ENCODE results near the gene PSME2.

The PSME2 gene

DNA sequence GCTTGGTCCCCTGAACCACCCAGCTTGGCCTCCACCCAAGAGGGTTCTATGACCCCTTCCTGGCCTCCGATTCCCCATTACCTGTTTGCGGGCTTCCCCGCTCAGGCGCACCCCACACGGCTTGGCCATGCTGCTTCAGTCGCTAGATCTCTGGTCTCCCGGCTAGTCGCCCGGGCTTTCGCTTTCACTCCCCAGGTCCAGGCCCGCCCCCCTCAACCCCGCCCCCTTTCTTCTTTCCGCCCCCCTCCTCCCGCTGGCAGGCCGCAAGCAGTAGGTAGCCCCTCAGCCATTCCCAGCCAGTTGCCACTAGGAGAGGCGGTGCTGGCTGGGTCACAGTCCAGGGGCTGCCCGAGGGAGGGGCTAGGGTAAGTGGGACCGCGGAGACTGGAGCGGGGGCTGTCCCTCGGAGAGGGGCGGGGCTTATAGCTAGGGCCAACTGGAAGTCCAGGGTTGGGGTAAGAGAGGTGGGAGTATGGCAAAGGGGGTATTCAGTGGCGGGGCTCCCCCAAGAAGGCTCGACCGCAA, at the start of gene PSME2:
Gene PSME2 (minus strand): TSS at position 158 of the 525 bp plus-strand sequence. CDS start 29 bp downstream, at position 129.
- no peak for FAIRE-seq

- FAIRE-seq: no peak
Observed at GRCh38 chr14:24195186-24196070, 49.0 kb upstream of the PSME2 start, which contains the start of gene TM9SF1. Gene TM9SF1 (minus strand): TSS chr14:24195441. CDS start chr14:24195019, 422 bp downstream.

DNA sequence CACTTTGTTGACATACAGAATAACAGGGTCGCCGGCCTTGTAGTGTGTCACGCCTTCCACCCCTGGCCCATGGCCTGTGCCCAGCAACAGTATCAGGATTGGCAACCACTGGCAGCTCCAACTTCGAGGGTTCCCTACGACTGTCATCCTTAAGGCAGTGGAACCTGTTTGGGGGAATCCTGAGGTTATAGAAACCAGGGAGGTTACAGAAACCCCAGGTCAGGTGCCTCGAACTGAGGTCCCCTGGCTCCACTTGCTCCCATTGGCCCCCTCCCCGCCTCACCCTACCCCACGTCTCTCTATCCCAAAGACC, 48.4 kb upstream of the PSME2 start:
- FAIRE-seq: no peak

- FAIRE-seq: no peak
Observed at GRCh38 chr14:24194186-24194872, 47.9 kb upstream of the PSME2 start.

DNA sequence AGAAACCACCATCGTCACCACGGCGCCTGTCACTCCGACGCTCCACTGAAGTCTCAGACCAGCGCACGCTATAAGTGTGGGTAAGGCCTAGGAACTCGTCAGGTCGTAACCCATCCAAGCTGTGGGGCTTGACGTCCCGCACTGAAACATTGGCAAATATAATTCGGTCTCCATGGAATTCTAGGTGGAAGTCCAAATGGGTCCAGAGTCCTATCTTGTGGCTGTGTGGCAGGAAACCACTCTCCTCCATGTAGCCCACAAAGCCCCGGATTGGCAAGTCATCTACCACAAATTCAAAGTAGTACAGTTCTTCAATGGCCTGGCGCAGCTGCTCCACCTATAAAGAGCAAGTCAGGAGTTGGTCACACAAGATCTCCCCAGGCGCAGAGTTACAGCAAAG, 46.5 kb upstream of the PSME2 start:
- FAIRE-seq: no peak

DNA sequence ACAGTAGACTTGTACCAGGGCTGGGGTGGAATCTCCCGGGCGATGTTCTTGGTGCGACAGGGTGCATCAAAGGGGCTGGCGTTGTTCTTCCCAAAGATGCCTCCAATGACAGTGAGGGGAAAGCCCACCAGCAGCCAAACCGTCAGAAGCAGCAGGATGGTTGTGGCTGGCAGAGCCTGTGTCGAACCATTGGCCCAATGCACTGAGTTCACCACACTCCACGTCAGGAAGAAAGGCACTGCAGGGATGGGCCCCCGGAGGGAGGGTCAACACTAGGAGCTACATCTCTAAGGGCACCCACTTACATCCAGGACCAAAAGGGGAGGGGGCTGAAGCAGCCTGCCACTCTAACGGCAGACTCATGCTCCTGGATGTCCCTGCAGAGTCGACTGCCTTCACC, 44.0 kb upstream of the PSME2 start:
- no peak for FAIRE-seq

DNA sequence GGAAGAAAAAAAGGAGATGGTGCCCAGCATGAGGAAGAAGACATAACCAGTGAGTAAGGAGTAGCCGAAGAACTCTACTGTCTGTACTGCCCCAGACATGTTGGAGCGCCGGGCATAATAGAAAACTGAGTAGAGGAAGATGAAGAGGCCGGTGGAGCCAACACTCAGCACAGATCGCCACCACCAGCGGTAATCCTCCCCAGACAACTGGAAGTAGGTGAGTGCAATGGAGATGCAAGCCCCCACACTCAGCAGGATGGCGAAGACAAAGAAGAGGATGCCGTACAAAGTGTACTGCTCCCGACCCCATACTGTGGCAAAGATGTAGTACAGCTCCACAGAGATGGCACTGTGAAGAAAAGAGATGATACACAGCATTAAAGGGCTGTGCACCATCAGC, 43.0 kb upstream of the PSME2 start:
- no peak for FAIRE-seq

DNA sequence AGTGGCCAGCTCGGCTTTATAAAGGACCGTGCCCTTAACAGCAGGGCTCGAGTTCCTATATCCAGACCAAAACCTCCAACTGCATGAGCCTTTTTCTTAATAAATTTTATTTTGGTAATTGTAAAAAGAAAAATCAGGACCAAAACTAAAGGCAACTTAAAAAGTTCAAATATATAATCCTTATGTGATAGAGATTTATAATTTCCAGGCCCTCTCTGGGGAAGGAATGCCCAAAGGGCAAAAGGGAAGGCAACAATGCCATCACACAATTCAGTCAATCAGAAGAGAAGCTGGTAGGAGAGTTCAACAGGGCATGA, 42.6 kb upstream of the PSME2 start:
- no peak for FAIRE-seq

- no peak for FAIRE-seq
Observed at GRCh38 chr14:24188251-24189058, 42.0 kb upstream of the PSME2 start, which contains the start of gene IPO4. Gene IPO4 (minus strand): TSS chr14:24188816. CDS start chr14:24188787, 29 bp downstream.

GRCh38 chr14:24187539-24187915, 41.1 kb upstream of the PSME2 start:
- no peak for FAIRE-seq

DNA sequence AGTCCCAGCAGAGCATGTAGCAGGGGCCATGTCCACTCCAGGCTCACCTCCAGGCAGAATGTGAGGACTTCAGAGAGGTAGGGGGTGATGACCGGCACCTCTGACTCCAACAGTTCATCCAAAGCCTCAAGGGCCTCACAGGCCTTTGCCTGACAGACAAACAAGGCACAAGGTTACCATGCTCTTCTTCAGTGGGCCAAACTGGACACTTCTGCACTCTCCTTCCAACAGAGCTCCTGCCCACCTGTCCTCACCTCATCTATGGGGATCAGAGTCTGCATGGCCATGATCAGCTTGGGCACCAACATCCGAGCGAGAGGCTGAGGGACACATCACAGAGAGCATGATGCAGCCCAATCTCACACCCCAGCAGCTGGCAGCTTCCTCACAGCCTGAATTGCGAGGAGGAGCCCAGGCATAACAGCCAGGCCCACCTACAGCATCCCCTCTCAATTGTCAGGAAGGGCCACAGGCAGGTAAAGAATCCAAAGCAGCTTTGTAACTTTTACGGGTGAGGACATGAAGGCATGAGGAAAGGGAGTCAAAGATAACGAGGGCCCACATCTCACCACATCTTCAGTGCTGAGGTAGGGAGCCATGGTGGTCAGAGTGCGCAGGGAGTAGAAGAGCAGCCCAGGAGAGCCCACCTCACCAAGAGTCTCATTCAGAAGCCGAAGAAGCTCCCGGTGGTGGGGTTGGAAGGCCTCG, 40.6 kb upstream of the PSME2 start:
- FAIRE-seq: no peak

DNA sequence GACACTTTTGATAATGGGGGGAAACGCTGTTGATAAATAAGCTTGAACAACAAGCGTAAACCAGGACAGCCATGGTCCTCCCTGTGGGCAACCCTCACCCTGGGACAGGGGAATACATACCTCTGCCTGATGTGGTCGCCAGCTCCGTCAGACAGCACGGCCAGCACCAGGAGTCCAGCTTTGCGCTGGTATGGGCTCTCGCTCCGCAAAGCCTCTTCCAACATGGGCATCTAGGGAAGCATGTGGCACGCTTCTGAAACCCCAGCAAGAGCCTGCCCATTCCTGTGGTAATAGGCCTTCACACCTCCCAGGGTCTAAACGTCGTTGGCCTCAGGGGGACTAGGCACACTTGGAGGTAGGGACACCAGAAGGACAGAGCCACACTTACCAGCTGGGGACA, 39.3 kb upstream of the PSME2 start:
- no peak for FAIRE-seq

DNA sequence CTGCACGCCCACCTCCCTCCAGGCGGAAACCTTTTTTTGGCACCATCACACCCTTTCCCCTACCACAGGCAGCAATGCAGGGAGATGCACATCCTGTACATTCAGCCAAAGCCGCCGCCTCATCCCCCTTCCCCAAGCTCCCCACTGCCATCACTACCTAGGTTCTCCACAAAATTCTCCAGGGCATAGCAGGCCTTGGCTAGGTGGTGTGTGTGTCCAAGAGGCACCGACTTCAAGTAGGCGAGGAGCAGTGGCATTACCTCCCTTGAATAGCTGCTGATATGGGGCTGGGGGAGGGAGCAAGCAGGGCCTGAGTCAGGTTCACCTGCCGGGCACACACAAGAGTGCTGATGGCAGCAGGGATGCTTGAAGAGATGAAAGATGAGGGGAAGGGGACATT, 38.6 kb upstream of the PSME2 start:
- FAIRE-seq: no peak

DNA sequence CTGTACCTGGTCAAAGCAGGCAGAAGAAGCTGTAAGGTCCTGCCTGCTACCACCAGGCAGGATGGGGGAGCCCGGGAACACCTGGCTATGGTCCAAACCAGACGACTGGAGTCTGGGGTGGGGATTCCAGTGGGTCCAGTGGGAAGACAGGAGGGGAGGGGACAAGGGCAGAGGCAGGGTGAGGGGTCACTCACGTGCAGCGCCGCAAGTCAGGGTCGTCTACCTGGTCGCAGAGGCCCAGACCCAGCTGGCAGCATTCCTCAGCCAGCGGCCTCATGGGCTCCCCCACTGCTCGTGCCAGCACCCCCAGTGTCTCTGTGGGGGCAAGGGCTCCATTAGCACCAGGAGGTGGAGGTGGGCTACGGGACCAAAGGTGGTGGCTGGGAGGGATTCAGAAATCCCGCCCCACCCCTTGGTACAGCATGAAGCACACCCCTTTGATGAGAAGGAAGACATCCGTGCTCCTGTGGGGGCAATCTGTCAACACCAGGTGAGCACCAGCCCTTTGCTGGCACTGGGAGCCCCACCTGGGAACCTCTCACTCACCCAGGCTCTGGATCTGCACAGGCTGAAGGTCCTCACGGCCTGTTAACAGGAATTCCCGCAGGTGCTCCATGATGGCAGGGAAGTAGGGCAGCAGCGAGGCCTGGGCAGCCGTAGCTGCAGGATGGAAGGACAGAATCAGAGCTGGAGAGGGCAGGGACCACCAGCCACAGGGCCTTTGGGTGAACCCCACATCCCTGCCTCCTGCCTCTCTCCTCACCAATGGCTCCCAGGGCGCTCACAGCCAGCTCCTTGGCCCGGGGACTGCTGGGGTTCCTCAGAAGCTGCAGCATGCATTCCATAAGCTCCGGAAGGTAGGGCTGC, 37.9 kb upstream of the PSME2 start:
- FAIRE-seq: no peak

GRCh38 chr14:24183014-24183481, 36.6 kb upstream of the PSME2 start:
- no peak for FAIRE-seq

- no peak for FAIRE-seq
Observed at GRCh38 chr14:24182110-24182882, 35.9 kb upstream of the PSME2 start.

DNA sequence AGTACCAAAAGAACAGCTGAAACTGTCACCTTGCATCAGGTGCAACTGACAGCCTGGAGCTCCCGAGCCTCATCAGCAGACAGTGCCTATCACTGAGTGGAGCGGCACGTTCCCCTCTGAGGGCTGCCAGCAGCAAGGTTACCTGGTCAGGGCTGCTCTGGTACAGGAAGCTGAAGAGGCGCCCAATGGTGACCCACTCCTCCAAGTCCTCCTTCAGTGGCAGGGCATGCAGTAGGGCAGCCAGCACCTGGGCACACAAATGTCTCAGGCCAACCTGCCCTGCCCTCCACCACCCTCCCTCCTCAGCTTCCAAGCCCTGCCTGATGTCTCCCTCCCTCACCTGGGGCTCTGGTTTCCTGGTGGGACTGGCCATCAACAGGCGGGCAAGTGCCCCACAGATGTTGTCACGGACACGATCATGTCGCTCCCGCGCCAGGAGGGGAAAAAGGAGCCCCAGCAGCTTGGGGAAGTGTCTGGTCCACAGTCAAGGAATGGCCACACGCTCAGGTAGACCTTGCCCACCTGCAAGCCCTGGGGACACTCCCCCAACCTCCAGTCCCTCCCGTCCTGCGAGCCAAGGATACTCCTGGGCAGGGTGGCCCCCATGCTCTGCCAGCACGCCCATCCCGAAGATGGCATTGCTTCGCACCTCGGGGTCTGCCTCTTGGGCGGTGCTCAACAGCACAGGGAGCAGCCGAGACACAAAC, 35.1 kb upstream of the PSME2 start:
- no peak for FAIRE-seq

GRCh38 chr14:24179961-24180796, 33.8 kb upstream of the PSME2 start:
- no peak for FAIRE-seq
